Measurements from ENCODE around the gene F11R.
"Not testable (repeated sequence)": the region's sequence is repeated elsewhere in the genome, so short reads cannot be mapped to it uniquely, and the experiment has no call there.

The F11R gene

GRCh38 chr1:161039546-161039945 is 18.6 kb upstream of the F11R start:
- DNase-seq, result no peak

DNA sequence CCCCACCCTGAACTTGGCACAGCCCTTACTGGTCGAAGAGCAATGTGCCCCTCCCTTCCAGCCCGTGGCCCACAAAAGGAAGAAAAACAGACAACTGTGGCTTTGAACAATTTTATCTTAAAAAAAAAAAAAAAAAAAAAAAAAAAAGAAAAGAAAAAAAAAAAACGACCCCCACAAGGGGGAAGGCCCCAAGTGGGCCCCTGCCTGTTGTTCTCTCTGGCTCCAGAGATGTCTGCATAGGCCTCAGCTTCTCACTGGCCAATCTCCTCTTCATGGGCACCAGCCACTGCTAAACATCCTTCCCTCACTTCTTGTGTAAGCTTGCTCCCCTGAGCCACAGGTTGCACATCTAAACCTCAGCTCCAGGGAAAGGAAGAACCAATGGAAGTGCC is 18.2 kb upstream of the F11R start:
- DNase-seq, result no peak

- DNase-seq, result peak; percentile 83
Measured at GRCh38 chr1:161038523-161039153, 17.7 kb upstream of the F11R start, which contains the start of gene TSTD1. TSTD1 (minus strand) TSS chr1:161038964; CDS start chr1:161038889, 75 bp downstream.

GRCh38 chr1:161037661-161038522 is 16.9 kb upstream of the F11R start:
- no peak for DNase-seq

DNA sequence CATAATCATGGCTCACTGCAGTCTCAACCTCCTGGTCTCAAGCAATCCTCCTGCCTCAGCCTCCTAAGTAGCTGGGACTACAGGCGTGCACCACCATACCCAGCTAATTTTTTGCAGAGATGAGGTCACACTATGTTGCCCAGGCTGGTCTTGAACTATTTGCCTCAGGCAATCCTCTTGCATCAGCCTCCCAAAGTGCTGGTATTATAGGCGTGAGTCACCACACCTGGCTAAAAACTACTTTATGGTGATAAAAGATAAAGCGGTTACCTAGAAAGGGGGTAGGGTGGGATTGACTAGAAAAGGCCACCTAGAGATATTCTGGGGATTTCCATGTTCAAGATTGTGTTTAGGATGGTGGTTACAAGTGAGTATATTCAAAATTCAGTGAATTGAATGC is 12.8 kb upstream of the F11R start:
- no peak for DNase-seq

- DNase-seq, result no peak
Measured at GRCh38 chr1:161032409-161032808, 11.5 kb upstream of the F11R start.

- DNase-seq, result no peak
Measured at GRCh38 chr1:161031874-161032273, 10.9 kb upstream of the F11R start.

DNA sequence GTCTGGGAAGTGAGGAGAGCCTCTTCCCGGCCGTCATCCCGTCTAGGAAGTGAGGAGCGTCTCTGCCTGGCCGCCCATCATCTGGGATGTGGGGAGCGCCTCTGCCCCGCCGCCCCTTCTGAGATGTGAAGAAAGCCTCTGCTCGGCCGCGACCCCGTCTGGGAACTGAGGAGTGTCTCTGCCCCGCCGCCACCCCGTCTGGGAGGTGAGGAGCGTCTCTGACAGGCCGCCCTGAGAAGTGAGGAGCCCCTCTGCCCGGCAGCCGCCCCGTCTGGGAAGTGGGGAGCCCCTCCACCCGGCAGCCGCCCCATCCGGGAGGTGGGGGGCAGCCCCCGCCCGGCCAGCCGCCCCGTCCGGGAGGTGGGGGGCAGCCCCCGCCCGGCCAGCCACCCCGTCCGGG is 8.5 kb upstream of the F11R start:
- not testable (repeated sequence) for DNase-seq

DNA sequence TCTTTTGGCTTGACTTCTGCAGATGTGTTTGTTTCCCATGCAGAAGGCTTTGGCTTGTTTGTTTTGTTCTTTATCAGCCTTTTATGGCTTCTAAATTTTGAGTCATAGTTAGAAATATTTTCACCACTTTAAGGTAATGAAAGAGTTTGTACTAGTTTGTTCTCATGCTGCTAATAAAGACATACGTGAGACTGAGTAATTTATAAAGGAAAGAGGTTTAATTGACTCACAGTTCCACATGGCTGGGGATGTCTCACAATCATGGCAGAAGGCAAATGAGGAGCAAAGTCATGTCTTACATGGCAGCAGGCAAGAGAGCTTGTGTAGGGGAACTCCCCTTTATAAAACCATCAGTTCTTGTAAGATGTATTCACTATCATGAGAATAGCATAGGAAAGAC is 6.0 kb upstream of the F11R start:
- DNase-seq, result not testable (repeated sequence)

DNA sequence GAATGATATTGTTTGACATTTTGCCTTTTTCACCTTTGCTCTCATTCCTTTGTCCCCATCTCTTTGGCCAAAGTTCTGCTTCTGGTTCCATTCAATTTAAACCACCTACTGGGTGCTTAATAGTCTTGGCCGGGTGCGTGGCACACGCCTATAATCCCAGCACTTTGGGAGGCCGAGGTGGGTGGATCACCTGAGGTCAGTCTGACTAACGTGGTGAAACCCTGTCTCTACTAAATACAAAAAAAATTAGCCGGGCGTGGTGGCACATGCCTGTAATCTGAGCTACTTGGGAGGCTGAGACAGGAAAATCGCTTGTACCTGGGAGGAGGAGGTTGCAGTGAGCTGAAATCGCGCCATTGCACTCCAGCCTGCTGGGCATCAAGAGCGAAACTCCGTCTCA is 1.5 kb upstream of the F11R start:
- DNase-seq, result not testable (repeated sequence)

- no peak for DNase-seq
Measured at GRCh38 chr1:161021970-161022353, 1.0 kb upstream of the F11R start.

DNA sequence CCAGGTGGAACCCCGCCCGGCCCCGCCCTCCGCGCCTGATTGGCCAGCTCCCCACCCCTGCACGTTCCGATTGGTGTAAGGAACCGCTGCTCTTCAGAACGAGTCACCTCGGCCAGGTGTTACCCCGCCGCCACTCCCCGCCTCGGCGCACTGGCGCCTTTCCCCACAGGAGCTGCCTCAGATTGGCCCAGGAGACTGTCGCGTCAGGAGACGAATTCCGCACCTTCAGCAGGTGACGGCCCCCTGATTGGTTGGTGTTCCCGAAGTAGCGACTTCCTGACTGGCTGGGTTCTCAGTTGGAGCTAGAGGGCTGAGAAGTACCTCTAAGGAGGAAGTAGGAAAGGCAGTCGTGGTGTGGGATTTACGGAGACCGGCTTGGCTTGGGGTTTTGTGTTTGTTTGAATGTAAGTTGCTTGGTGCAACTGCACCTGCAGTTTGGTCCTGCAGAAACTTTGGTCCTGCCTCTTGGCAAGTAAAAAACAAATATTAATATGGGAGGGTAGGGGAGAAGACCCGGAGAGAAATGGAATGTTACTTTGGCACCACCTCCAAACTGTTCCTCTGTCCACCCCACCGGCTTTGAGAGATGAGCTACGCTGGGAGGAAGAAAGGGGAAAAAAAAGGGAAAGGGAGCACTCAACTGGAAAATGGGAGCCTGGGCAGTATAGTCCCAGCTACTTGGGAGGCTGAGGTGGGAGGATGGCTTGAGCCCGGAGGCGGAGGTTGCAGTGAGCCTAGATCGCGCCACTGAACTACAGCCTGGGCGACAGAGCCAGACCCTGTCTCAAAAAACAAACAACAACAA is 415 bp upstream of the F11R start:
- DNase-seq, result peak; percentile 84

- no peak for DNase-seq
Measured at GRCh38 chr1:161019751-161020495, 1.0 kb downstream of the F11R start.

GRCh38 chr1:161019111-161019660 is 1.8 kb downstream of the F11R start:
- DNase-seq, result not testable (repeated sequence)

- DNase-seq, result no peak
Measured at GRCh38 chr1:161018631-161018930, 2.4 kb downstream of the F11R start.

DNA sequence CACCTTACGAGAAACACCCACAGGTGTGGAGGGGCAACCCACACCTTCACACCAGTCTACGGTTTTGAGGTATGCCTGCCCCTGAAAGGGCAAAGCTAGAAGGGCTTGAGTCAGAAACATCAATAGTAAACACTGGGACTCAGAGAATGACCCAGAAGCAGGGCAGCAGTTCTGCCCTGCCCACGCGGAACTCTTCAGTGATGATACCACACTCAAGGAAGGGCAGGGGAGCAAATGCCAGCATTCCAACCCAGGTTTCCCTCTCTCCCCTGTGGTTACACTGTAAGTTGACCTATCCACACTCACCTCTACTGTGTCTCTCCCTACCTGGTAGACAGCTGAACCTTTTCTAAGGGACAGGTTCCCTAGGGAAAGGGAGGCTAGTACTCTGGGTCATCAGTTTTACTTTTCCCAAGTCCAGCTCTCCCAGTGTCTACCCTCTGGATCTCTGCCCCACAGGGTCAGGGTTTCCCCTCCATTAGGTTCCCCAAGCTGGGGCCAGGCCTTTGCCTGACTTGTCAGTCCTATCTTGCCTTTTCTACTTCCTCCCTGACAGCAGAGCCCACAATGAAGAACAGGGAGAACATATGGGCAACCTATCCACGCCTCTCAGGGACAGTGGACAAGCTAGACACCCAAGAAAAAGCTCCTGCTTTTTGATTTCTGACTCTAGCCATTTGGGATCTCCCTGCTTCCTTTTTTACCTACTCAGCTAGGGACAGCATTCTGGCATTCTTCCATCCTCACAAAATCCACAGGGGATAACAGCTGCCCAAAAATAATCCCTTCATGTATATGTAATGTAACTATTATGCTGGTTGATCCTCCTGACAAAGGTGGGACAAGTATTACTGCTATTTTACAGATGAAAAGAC is 3.0 kb downstream of the F11R start:
- DNase-seq, result no peak

DNA sequence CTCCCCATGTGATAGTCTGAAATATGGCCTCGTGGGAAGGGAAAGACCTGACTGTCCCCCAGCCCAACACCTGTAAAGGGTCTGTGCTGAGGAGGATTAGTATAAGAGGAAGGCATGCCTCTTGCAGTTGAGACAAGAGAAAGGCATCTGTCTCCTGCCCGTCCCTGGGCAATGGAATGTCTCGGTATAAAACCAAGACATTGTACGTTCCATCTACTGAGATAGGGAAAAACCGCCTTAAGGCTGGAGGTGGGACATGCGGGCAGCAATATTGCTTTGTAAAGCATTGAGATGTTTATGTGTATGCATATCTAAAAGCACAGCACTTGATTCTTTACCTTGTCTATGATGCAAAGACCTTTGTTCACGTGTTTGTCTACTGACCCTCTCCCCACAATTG is 3.8 kb downstream of the F11R start:
- DNase-seq, result not testable (repeated sequence)

DNA sequence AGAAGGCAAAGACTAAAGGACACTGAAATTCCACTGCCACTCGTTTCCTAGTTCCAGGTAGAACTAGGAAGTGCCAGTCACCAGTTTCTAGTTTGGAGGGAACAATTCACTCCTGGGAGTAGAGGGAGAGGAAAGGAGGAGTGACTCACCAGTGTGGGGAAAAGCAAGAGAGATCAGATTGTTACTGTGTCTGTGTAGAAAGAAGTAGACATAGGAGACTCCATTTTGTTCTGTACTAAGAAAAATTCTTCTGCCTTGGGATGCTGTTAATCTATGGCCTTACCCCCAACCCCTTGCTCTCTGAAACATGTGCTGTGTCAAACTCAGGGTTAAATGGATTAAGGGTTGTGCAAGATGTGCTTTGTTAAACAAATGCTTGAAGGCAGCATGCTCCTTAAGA is 4.3 kb downstream of the F11R start:
- DNase-seq, result not testable (repeated sequence)

DNA sequence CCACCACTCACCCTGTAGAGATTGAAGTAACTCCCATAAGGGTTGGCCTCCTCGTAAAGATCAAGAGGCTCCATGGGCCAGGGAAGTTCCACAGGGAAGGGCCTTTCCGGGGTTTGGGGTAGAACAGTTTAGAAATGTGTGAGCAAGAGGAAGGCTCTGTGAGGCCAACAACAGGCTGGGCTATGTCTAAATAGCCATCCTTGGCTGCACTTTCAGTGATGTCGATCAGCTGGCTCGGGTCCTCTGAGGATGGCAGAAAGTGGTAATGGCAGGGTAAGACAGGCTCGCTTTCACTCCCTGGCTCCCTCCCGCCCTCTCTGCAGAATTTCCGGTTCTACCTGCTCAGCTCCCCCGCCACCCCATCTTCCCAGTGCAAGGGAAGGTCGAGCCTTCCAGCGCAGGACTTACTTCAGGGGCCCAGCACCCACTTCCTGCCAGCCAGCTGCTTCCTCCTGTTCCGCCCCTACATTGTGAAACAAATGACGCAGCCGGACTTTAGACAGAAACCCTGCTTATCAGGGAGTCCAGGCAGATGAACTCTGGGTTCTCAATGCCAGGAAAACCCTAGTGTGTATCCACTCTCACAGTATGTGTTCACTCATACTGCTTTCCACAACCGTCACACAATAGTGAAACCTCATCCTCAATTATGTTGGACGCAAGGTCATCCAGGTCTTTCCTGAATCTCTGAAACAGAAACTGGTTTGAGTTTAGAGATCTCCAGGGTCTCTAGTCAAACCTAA is 7.3 kb downstream of the F11R start:
- no peak for DNase-seq

DNA sequence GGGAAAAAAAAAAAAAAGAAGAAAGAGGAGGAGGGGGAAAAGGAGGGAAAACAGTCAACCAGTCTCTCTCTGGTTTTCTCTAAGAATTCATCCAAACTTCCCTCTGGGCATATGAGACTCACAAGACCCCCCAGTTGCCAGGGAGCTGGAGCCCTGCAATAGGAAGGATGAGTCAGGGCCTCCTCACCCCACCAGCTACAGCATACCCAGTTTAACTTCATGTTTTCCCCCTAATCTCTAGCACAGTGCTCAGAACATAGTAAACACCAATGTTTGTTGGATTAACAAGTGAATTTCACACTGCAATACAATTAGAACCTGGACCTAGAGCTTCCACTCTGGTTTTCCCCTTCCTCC is 7.8 kb downstream of the F11R start:
- no peak for DNase-seq

DNA sequence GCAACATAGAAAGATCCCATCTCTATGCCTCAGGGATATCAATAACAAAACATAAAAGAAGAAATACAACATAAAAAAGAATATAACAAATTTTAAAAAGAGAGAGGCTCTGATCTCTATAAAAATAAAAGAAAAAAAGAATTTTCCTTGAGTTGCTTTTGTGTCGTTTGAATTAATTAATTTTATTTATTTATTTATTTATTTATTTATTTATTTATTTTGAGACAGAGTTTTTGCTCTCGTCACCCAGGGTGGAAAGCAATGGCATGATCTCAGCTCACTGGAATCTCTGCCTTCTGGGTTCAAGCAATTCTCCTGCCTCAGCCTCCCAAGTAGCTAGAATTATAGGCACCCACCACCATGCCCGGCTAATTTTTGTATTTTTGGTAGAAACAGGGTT is 8.5 kb downstream of the F11R start:
- DNase-seq, result no peak

Measured in activated gamma-delta T cell (primary cell).